ENCODE results near the gene CACNA2D4. TPM values are rescaled to one million over a fixed set of nuclear protein-coding genes. Genes with fewer than 3 reads are reported as not detected.
A peak's percentile ranks its signal among the peaks of the same experiment; 100 is the strongest.
"Not testable (repeated sequence)": the region's sequence is repeated elsewhere in the genome, so short reads cannot be mapped to it uniquely, and the experiment has no call there.

The CACNA2D4 gene
- polyA plus RNA-seq, result 2.0 TPM

- Mint-ChIP-seq H3K9me3 (peaks cover 0 to 2% (median 0%) of the 10 kb centered on the region in 3 donors), H3K4me3 (peak within 1 kb of the TSS; percentile 87 to 97 (median 96)), H3K4me1 (peaks cover 22 to 33% (median 30%) of the 10 kb centered on the region in 3 donors), H3K27me3 (peaks cover 7% of the 10 kb centered on the region), H3K27ac (peak within 1 kb of the TSS; percentile 93 to 97 (median 95)), H3K36me3 (no peaks in the 10 kb centered on the region)
Observed at GRCh38 chr12:1918081-1918883, at the start of gene CACNA2D4. TSS of gene CACNA2D4 (minus strand) at chr12:1918652. CDS start at chr12:1918473, 179 bp downstream.

- no peak overlapping the region for H3K4me3 Mint-ChIP-seq
- H3K9me3 Mint-ChIP-seq, result no peaks in the 10 kb centered on the region
- H3K36me3 Mint-ChIP-seq, result peaks cover 11% of the 10 kb centered on the region
- H3K27me3 Mint-ChIP-seq, result no peaks in the 10 kb centered on the region
- peaks cover 0 to 1% (median 0%) of the 10 kb centered on the region in 3 donors for H3K4me1 Mint-ChIP-seq
- H3K27ac Mint-ChIP-seq, result peak overlapping the region in 1 of 3 donors; percentile 5
Observed at GRCh38 chr12:1966561-1967226, 48.2 kb upstream of the CACNA2D4 start.

- Mint-ChIP-seq H3K4me1 (peaks cover 0 to 1% (median 0%) of the 10 kb centered on the region in 3 donors), H3K4me3 (no peak overlapping the region), H3K27me3 (no peaks in the 10 kb centered on the region), H3K36me3 (peaks cover 13% of the 10 kb centered on the region), H3K9me3 (no peaks in the 10 kb centered on the region), H3K27ac (no peak overlapping the region)
Observed at GRCh38 chr12:1965916-1966315, 47.5 kb upstream of the CACNA2D4 start.

DNA sequence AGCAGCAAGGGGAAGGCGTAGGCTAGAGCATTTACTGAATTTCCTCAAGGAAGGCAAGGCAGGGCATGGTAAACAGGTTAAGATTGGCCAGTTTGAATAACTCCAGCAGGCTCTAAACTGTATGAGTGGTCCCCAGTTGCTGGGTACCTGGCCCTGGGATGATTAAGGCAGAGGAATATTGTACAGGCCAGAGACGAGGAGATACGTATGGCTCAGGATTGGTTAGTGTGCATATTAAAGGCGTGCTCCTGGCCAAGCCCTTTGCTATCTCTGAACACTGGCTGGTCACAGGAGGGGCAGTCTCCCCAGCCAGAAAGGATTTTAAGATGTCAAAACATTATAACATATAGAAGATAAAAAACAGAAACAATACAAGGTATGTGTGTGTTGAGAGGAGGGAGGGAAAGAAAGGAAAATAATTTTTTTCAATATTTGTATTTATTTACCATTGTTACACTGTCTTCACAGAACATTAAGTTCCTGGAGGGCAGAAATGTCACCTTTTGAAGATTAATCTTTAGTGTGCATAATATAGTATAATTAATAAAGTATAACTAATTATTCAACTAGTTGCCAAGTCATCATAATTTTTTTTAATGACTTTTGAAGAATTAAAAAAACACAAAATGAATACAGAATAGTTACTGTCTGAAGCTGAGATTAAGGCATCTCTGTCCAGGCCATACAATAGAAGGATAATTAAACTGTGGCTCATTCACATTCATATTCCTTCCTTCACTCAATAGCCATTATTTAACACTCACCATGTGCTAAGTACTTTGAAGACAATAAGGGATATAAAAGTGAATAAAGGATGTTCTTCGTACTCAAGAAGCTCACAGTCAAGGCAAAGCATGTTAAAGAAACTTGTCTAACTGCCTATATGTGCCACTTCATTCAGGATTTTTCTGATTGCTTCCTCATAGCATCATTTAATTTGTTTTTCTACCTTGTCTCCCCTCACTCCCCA lies 43.9 kb upstream of the CACNA2D4 start:
- Mint-ChIP-seq H3K36me3 (peaks cover 19% of the 10 kb centered on the region), H3K27me3 (no peaks in the 10 kb centered on the region), H3K27ac (no peak overlapping the region), H3K4me1 (no peaks in the 10 kb centered on the region), H3K4me3 (no peak overlapping the region), H3K9me3 (peaks cover 0 to 4% (median 0%) of the 10 kb centered on the region in 3 donors)

DNA sequence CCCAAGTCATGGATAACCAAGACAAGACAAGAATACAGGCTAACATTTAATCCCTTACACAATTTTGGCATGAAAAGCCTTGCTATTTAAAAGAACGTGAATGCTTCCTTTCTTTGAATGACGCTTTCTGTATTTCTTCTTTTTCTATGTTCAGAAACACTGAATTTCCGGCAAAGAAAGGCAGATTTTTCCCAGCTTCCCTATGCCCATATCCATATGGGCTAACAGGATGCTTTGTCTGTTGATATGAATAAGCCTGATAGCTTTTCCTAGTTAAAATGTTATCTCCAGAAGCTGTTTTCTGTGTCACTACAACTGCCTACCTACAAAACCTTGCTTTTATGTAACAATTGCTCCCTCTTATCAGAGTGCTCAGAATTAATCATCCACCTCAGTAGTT lies 38.3 kb upstream of the CACNA2D4 start:
- Mint-ChIP-seq H3K27ac (no peak overlapping the region), H3K36me3 (peaks cover 15% of the 10 kb centered on the region), H3K4me3 (no peak overlapping the region), H3K27me3 (no peaks in the 10 kb centered on the region), H3K4me1 (no peaks in the 10 kb centered on the region), H3K9me3 (peaks cover 0 to 4% (median 0%) of the 10 kb centered on the region in 3 donors)

DNA sequence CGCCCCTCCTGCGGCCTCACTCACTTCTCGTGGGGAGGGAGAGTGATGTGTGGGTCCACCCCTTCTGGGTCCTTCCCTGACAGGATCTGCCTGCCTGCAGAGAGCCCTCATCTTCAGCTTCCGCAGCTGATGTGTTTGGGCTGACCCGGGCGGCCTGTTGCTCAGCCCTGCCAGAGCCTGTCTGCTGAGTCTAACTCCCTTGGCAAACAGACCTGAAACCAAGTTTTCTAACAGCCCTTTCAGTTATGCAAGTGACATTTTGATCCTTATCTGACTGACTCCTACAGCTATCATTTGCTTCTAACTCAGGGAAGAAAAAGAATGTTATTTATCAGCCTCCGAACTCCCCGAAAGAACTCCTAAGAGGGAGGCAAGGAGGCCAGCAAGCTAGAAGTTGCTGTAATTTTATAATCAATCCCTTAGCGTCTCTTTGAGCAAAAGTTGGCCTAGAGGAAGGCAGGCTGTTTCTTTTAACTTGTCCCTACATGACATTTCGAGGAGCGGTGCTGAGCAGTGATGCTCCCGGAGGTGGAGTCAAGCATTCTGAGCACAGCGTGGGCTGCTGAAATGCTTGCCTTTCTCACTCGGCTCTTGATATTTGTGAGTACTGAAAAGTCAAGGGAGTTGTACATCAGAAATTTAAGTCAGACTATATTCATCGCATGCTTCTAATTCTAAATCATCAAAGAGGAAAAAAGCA lies 31.5 kb upstream of the CACNA2D4 start:
- Mint-ChIP-seq H3K4me1 (no peaks in the 10 kb centered on the region), H3K27me3 (no peaks in the 10 kb centered on the region), H3K9me3 (no peaks in the 10 kb centered on the region), H3K27ac (no peak overlapping the region), H3K4me3 (no peak overlapping the region), H3K36me3 (peaks cover 12% of the 10 kb centered on the region)

DNA sequence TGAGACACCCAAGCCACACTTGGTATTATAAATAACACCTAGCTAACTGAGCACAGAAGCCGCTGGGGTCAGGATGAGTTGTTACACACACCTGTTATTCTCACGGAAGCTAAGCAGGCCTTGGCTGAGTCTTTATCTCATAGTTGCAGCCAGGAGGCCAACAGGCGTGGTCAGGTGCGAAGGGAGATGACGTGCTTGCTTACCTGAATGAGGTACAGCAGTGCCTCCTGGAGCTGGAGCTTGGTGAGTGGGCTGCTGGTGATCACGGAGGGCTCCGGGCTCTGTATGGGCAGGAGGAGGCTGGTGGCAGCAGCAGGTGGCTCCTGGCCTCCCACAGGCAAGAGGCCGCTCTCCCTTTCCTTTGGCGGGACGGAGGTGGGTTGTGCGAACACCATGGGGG lies 30.4 kb upstream of the CACNA2D4 start:
- H3K4me3 Mint-ChIP-seq, result no peak overlapping the region
- H3K36me3 Mint-ChIP-seq, result peaks cover 12% of the 10 kb centered on the region
- H3K27me3 Mint-ChIP-seq, result no peaks in the 10 kb centered on the region
- H3K9me3 Mint-ChIP-seq, result no peaks in the 10 kb centered on the region
- peak overlapping the region in 1 of 3 donors; percentile 60 for H3K27ac Mint-ChIP-seq
- no peaks in the 10 kb centered on the region for H3K4me1 Mint-ChIP-seq

DNA sequence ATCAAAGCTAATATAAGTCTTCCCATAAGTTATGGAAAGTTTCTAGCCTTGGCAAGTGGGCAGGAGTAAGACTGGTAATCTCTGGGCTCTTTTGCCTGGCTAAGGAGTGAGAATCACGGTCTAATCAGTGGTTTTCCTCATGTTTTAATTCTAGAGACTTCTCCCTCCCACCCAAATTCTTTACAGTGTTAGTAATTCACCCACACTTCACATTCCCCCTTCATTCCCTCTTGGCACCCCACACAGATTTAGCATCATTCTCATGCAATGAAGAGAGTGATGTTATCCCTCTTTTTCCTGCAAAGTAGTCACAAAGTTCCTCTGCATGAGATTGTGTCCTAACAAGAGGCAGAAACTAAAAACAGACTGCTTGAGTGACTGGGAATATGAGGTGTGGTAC lies 28.6 kb upstream of the CACNA2D4 start:
- Mint-ChIP-seq H3K9me3 (no peaks in the 10 kb centered on the region), H3K27ac (no peak overlapping the region), H3K27me3 (no peaks in the 10 kb centered on the region), H3K4me3 (no peak overlapping the region), H3K36me3 (peaks cover 10% of the 10 kb centered on the region), H3K4me1 (peaks cover 0 to 3% (median 0%) of the 10 kb centered on the region in 3 donors)

- H3K4me3 Mint-ChIP-seq, result no peak overlapping the region
- H3K9me3 Mint-ChIP-seq, result no peaks in the 10 kb centered on the region
- H3K27ac Mint-ChIP-seq, result no peak overlapping the region
- H3K4me1 Mint-ChIP-seq, result peaks cover 0 to 3% (median 0%) of the 10 kb centered on the region in 3 donors
- H3K27me3 Mint-ChIP-seq, result no peaks in the 10 kb centered on the region
- peaks cover 10% of the 10 kb centered on the region for H3K36me3 Mint-ChIP-seq
Observed at GRCh38 chr12:1946296-1946695, 27.8 kb upstream of the CACNA2D4 start.

DNA sequence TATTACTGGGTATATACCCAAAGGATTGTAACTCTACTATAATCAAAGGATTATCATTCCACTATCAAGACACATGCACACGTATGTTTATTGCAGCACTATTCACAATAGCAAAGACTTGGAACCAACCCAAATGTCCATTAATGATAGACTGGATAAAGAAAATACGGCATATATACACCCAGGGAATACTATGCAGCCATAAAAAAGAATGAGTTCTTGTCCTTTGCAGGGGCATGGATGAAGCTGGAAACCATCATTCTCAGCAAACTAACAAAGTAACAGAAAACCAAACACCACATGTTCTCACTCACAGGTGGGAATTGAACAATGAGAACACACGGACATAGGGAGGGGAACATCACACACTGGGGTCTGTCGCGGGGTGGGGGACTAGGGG lies 27.1 kb upstream of the CACNA2D4 start:
- H3K4me1 Mint-ChIP-seq, H3K9me3 Mint-ChIP-seq, H3K27ac Mint-ChIP-seq, H3K4me3 Mint-ChIP-seq, H3K36me3 Mint-ChIP-seq, H3K27me3 Mint-ChIP-seq: not testable (repeated sequence)

- Mint-ChIP-seq H3K27me3 (no peaks in the 10 kb centered on the region), H3K9me3 (no peaks in the 10 kb centered on the region), H3K36me3 (peaks cover under 1% of the 10 kb centered on the region), H3K4me3 (no peak overlapping the region), H3K4me1 (peaks cover 4 to 6% (median 5%) of the 10 kb centered on the region in 3 donors), H3K27ac (no peak overlapping the region)
Observed at GRCh38 chr12:1939801-1940607, 21.6 kb upstream of the CACNA2D4 start.

DNA sequence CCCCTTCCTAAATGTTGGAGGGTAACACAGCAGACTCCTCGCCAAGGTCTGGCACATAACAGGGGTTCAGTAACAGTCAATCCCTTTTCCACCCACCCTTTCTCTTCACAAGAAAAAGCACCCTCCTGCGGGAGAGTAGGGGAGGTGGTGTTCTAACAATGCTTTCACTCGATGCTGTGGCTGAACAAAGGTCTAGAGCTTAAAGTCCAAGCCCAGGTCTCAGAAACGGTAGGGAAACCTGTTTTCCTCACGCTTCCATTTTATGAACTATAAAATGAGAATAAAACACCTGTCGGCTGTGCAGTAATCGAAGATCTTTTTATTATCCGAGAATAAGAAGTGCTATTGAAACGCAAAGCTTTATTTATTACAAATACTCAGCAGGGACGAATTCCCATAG lies 20.9 kb upstream of the CACNA2D4 start:
- H3K4me1 Mint-ChIP-seq, result peaks cover 4 to 6% (median 5%) of the 10 kb centered on the region in 3 donors
- H3K27me3 Mint-ChIP-seq, result no peaks in the 10 kb centered on the region
- H3K27ac Mint-ChIP-seq, result no peak overlapping the region
- H3K36me3 Mint-ChIP-seq, result no peaks in the 10 kb centered on the region
- no peaks in the 10 kb centered on the region for H3K9me3 Mint-ChIP-seq
- H3K4me3 Mint-ChIP-seq, result no peak overlapping the region

GRCh38 chr12:1937481-1938224 lies 19.2 kb upstream of the CACNA2D4 start:
- no peaks in the 10 kb centered on the region for H3K27me3 Mint-ChIP-seq
- no peak overlapping the region for H3K4me3 Mint-ChIP-seq
- H3K9me3 Mint-ChIP-seq, result no peaks in the 10 kb centered on the region
- no peak overlapping the region for H3K27ac Mint-ChIP-seq
- H3K4me1 Mint-ChIP-seq, result peaks cover 14 to 17% (median 15%) of the 10 kb centered on the region in 3 donors
- no peaks in the 10 kb centered on the region for H3K36me3 Mint-ChIP-seq
